ENCODE measurements around the gene ZNF385C. TPM values are rescaled to one million over a fixed set of nuclear protein-coding genes. Genes with fewer than 3 reads are reported as not detected.
A peak's percentile ranks its signal among the peaks of the same experiment; 100 is the strongest.

ZNF385C gene
- total RNA-seq, 1 experiment from 2014 or later: 3.7 TPM

DNA sequence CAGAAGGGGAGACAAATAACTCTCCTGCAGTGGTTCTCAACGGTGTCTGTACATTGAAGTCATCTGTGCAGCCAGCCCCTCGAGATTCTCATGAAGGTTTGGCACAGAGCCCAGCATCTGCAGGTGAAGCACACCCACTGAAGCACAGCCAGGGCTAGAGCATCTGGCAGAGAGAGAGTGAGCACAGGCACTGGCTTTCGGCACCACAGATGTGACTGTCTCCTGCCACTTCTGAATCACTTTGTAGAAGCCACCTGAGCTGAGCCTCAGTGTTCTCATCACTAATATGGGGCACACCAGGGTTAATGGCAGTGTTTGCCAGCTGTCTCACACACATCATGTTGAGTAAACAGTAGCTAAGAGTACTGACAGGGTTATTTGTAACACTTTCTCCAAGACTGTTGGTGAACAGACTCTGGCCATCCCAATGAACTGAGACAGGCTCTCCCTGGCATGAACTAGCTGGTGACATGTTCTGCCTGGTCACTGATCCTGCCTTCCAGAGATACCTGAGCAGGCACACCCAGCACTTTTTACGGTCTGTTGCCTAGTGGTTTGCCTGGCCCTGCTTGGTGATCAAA lies 35.3 kb upstream of the ZNF385C start:
- TF ChIP-seq KAT7 (CRISPR knock-in tag; IDR thresholded peaks at IDR 0.05; ENCODE audit: borderline replicate concordance): no peak
- no peak for TF ChIP-seq GABPB1 (CRISPR knock-in tag; IDR thresholded peaks at IDR 0.05)
- no peak for TF ChIP-seq GTF2I (CRISPR knock-in tag; conservative IDR thresholded peaks at IDR 0.05)
- TF ChIP-seq ETV6 (CRISPR knock-in tag; IDR thresholded peaks at IDR 0.05): no peak
- TF ChIP-seq, protein P1, sequence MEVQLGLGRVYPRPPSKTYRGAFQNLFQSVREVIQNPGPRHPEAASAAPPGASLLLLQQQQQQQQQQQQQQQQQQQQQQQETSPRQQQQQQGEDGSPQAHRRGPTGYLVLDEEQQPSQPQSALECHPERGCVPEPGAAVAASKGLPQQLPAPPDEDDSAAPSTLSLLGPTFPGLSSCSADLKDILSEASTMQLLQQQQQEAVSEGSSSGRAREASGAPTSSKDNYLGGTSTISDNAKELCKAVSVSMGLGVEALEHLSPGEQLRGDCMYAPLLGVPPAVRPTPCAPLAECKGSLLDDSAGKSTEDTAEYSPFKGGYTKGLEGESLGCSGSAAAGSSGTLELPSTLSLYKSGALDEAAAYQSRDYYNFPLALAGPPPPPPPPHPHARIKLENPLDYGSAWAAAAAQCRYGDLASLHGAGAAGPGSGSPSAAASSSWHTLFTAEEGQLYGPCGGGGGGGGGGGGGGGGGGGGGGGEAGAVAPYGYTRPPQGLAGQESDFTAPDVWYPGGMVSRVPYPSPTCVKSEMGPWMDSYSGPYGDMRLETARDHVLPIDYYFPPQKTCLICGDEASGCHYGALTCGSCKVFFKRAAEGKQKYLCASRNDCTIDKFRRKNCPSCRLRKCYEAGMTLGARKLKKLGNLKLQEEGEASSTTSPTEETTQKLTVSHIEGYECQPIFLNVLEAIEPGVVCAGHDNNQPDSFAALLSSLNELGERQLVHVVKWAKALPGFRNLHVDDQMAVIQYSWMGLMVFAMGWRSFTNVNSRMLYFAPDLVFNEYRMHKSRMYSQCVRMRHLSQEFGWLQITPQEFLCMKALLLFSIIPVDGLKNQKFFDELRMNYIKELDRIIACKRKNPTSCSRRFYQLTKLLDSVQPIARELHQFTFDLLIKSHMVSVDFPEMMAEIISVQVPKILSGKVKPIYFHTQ (CRISPR knock-in tag; IDR thresholded peaks at IDR 0.05): no peak
- TF ChIP-seq ZNF232 (CRISPR knock-in tag; IDR thresholded peaks at IDR 0.05): no peak
- TF ChIP-seq ZNF138 (CRISPR knock-in tag; conservative IDR thresholded peaks at IDR 0.05): no peak
- TF ChIP-seq HMGA2 (CRISPR knock-in tag; IDR thresholded peaks at IDR 0.05): no peak
- TF ChIP-seq E2F4 (CRISPR knock-in tag; IDR thresholded peaks at IDR 0.05; ENCODE audit: borderline replicate concordance, low read depth): no peak
- no peak for TF ChIP-seq TEAD1 (CRISPR knock-in tag; IDR thresholded peaks at IDR 0.05)
- TF ChIP-seq MXD4 (CRISPR knock-in tag; IDR thresholded peaks at IDR 0.05; ENCODE audit: borderline replicate concordance): no peak
- TF ChIP-seq ZNF423 (CRISPR knock-in tag; IDR thresholded peaks at IDR 0.05): no peak
- TF ChIP-seq NFATC4 (CRISPR knock-in tag; IDR thresholded peaks at IDR 0.05): no peak
- TF ChIP-seq TP53 (CRISPR knock-in tag; IDR thresholded peaks at IDR 0.05): no peak
- TF ChIP-seq NR3C1 (CRISPR knock-in tag; conservative IDR thresholded peaks at IDR 0.05; ENCODE audit: low read depth): no peak
- TF ChIP-seq NR1H2 (CRISPR knock-in tag; IDR thresholded peaks at IDR 0.05): no peak
- TF ChIP-seq CREB1 (CRISPR knock-in tag; IDR thresholded peaks at IDR 0.05): no peak
- TF ChIP-seq, protein P2, sequence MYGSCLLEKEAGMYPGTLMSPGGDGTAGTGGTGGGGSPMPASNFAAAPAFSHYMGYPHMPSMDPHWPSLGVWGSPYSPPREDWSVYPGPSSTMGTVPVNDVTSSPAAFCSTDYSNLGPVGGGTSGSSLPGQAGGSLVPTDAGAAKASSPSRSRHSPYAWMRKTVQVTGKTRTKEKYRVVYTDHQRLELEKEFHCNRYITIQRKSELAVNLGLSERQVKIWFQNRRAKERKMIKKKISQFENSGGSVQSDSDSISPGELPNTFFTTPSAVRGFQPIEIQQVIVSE (CRISPR knock-in tag; IDR thresholded peaks at IDR 0.05; ENCODE audit: borderline replicate concordance): no peak
- peaks cover 42% of the 10 kb centered on the region for H3K4me1 Mint-ChIP-seq
- ChIA-PET CTCF (interaction anchor here (1.1 to 2.3 kb wide), 2 partner anchors 10 to 32 kb away, joined by 3 to 6 read pairs; partner anchors contain the start of gene HSPB9), POLR2A (no interaction called here)
- no peak overlapping the region for H3K4me3 Mint-ChIP-seq
- no peak for DNase-seq (ENCODE audit: low spot score)
- no peaks in the 10 kb centered on the region for H3K9me3 Mint-ChIP-seq
- peaks cover 11% of the 10 kb centered on the region for H3K36me3 Mint-ChIP-seq
- peak overlapping the region; percentile 62 for H3K27ac Mint-ChIP-seq
- no peaks in the 10 kb centered on the region for H3K27me3 Mint-ChIP-seq (ENCODE audit: low read depth)
- no peak for ATAC-seq

DNA sequence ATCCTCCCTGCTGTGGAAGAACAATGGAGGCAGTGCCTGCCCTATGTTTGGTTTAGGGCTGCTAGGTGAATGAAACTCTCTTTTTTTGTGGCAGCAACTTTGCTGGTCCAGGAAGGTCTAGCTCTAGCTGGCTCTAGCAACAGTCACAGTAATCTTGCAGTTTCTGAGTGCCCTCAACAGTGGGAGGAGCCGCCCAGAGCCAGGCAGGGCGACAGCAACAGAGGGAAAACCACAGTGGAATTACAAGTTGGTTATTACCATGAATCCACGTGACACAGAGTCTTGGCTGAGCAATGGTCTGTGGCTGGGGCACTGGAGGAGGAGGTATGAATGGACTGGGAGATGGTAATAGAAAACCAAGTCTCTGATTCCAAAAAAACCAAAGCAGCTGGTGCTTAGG lies 34.7 kb upstream of the ZNF385C start:
- H3K27me3 Mint-ChIP-seq (ENCODE audit: low read depth): no peaks in the 10 kb centered on the region
- no peak overlapping the region for H3K4me3 Mint-ChIP-seq
- POLR2A ChIA-PET: no interaction called here
- ATAC-seq (no peak), DNase-seq (ENCODE audit: low spot score) (no peak)
- H3K36me3 Mint-ChIP-seq: peaks cover 17% of the 10 kb centered on the region
- CTCF ChIA-PET: interaction anchor here (1.1 to 2.3 kb wide), 2 partner anchors 10 to 32 kb away, joined by 3 to 6 read pairs; partner anchors contain the start of gene HSPB9
- H3K9me3 Mint-ChIP-seq: no peaks in the 10 kb centered on the region
- peaks cover 39% of the 10 kb centered on the region for H3K4me1 Mint-ChIP-seq
- peak overlapping the region; percentile 62 for H3K27ac Mint-ChIP-seq
- TF ChIP-seq, protein P3, sequence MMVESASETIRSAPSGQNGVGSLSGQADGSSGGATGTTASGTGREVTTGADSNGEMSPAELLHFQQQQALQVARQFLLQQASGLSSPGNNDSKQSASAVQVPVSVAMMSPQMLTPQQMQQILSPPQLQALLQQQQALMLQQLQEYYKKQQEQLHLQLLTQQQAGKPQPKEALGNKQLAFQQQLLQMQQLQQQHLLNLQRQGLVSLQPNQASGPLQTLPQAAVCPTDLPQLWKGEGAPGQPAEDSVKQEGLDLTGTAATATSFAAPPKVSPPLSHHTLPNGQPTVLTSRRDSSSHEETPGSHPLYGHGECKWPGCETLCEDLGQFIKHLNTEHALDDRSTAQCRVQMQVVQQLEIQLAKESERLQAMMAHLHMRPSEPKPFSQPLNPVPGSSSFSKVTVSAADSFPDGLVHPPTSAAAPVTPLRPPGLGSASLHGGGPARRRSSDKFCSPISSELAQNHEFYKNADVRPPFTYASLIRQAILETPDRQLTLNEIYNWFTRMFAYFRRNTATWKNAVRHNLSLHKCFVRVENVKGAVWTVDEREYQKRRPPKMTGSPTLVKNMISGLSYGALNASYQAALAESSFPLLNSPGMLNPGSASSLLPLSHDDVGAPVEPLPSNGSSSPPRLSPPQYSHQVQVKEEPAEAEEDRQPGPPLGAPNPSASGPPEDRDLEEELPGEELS (CRISPR knock-in tag; IDR thresholded peaks at IDR 0.05): no peak
- TF ChIP-seq ZNF416 (CRISPR knock-in tag; IDR thresholded peaks at IDR 0.05): no peak
- TF ChIP-seq, protein P4, sequence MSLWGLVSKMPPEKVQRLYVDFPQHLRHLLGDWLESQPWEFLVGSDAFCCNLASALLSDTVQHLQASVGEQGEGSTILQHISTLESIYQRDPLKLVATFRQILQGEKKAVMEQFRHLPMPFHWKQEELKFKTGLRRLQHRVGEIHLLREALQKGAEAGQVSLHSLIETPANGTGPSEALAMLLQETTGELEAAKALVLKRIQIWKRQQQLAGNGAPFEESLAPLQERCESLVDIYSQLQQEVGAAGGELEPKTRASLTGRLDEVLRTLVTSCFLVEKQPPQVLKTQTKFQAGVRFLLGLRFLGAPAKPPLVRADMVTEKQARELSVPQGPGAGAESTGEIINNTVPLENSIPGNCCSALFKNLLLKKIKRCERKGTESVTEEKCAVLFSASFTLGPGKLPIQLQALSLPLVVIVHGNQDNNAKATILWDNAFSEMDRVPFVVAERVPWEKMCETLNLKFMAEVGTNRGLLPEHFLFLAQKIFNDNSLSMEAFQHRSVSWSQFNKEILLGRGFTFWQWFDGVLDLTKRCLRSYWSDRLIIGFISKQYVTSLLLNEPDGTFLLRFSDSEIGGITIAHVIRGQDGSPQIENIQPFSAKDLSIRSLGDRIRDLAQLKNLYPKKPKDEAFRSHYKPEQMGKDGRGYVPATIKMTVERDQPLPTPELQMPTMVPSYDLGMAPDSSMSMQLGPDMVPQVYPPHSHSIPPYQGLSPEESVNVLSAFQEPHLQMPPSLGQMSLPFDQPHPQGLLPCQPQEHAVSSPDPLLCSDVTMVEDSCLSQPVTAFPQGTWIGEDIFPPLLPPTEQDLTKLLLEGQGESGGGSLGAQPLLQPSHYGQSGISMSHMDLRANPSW (CRISPR knock-in tag; conservative IDR thresholded peaks at IDR 0.05; ENCODE audit: low read depth): no peak
- TF ChIP-seq, protein P5, sequence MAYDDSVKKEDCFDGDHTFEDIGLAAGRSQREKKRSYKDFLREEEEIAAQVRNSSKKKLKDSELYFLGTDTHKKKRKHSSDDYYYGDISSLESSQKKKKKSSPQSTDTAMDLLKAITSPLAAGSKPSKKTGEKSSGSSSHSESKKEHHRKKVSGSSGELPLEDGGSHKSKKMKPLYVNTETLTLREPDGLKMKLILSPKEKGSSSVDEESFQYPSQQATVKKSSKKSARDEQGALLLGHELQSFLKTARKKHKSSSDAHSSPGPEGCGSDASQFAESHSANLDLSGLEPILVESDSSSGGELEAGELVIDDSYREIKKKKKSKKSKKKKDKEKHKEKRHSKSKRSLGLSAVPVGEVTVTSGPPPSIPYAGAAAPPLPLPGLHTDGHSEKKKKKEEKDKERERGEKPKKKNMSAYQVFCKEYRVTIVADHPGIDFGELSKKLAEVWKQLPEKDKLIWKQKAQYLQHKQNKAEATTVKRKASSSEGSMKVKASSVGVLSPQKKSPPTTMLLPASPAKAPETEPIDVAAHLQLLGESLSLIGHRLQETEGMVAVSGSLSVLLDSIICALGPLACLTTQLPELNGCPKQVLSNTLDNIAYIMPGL (CRISPR knock-in tag; IDR thresholded peaks at IDR 0.05): no peak
